CD4-positive, alpha-beta T cell treated with Interleukin-10 for 1 hour (primary cell): ENCODE data around the gene AIFM1.
"Not testable (repeated sequence)": the region's sequence is repeated elsewhere in the genome, so short reads cannot be mapped to it uniquely, and the experiment has no call there.

Experiments
- DNase-seq: peaks from one replicate; pipeline ENCODE4 v3.0.0-alpha.2; 2020

AIFM1 gene

DNA sequence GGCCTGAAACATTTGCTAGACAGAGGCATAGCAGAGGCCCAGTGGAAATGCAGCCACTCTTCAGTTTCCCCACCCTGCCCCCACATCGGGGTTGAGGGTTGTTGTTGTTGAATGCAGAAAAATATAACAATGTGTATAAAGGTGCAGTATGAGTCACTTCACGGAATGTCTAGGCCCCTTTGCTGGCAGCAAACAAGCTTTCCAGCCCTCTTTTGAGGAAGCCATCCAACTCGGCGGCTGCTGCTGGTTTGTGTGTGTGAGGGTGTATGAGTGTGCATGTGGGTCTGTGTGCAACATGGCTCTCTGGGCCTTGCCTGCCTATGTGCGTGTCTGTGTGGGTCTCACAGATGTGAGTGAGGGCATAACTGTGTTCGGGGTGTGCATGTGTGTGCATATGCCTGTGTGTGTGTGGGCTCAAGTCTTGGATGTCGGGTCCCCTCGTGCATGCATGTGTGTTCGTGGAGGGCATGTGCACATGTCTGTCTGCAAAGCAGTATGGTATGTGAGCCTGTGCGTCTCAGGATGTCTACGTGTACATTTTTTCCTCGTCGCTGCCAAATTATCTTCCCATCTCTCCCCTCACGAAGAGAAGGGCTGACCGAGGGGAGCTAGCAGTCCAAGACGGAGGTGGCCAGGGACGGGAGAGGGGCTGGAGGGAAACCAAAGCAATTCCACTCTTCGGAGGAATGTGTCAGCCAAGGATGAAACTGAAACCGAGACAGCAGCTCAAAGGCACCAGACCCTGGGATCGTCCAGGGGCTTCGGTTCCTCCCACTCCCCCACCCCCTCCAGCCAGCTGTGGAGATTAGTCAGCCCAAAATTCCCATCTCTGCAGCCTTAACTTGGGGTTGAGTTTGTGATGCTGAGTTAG is 47.0 kb downstream of the AIFM1 start:
- no peak for DNase-seq

DNA sequence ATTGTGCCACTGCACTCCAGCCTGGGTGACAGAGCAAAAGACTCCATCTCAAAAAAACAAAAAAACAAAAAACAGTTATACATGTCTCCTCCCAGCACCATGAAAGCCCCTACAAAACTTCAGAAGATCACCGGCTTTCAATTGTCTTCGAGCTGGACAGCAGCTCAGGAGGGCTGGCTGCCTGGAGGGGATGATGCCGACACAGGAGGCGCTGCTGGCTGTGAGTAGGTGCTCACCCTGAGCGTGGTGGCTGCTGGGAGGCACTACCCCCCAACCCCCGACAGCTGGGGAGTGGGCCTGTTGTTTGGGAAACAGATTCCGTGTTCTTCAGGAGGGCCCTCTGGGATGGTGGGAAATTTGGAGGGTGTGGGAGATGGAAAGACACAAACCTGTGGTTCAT is 48.5 kb downstream of the AIFM1 start:
- DNase-seq = no peak

DNA sequence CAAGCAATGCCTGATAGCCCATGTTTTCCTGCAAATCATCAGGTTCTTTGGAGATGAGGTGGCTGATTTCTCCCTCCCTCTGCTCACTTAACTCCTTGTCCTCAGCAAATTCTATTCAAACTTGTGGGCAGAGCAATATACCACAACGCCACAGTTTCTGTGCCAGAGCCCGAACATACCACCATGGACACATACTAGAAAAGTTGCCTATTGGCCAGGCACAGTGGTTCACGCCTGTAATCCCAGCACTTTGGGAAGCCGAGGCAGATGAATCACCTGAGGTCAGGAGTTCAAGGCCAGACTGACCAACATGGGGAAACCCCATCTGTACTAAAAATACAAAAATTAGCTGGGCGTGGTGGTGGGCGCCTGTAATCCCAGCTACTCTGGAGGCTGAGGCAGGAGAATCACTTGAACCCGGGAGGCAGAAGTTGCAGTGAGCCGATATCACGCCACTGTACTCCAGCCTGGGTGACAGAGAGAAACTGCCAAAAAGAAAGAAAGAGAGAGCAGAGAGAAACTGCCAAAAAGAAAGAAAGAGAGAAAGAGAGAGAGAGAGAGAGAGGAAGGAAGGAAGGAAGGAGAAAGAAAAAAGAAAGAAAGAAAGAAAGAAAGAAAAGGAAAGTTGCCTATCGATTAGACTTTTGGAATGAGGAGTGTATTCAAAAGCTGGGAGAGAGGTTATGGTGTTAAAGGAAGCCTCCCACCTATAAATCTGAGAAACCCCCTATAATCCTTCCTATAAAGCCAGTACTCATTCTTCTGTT is 50.3 kb downstream of the AIFM1 start:
- not testable (repeated sequence) for DNase-seq

DNA sequence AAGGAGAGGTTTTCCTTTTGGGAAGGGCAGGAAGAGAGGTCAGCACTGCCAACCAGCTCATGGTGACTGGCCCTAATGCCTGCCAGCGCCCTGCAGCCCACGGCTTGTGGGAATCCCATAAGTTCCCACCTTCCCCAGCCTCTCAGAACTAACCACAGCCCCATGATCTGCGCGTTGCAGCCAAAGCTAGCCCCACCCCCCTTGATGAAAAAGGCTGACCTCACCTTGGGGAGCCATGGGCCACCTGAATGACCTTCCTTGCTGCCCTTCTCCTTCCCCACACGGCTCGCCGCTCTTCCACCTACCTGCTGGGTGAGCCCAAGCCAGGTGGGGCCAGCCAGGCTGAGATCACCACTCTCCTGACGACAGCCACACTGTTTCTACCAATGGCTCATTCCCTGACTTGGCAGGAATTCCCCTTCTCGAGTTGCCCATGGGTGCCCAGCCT is 51.5 kb downstream of the AIFM1 start:
- no peak for DNase-seq

DNA sequence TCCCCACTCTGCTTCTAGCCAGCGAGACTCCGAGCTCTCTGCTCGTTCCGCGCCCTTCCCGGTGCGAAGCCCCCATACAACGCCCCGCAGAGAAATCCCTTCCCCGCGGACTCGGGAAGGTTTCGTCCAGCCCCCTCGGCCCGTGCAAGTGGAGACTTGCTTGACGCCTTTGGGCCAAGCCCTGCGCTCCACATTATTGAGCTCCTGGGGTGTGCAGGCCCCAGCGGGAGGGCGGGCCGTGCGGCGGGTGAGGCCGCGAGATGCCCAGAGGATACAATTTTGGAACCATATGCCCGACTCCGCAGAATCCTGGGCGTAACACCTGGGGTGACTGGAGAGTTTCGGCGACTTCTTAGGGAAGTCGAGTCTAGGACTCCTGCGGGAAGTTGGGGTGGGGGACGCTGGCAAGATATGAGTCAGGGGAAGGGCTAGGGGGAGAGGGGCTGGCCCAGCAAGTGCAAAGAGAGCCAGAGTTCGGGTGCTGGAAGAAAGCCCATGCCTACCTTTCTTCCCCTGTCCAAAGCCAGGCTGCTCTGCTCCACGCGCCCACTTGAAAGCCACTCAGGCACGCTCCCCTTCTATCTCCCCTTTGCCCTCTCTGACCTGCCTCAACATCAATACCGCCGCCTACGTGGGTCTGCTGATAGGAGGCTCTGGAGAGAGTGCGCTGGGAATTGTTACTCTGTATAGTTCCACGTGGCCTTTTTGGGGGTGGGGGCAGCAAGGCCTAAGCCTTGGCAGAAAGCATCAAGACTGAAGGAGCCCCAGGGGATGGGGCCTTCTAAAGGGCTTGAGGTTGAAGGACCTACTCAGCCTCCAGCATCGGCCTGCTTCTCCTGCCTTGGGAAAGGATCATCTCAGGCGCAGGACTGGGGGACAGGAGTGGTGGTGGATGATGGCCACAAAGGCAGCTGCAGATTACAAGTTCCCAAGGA is 54.2 kb downstream of the AIFM1 start:
- DNase-seq = no peak

DNA sequence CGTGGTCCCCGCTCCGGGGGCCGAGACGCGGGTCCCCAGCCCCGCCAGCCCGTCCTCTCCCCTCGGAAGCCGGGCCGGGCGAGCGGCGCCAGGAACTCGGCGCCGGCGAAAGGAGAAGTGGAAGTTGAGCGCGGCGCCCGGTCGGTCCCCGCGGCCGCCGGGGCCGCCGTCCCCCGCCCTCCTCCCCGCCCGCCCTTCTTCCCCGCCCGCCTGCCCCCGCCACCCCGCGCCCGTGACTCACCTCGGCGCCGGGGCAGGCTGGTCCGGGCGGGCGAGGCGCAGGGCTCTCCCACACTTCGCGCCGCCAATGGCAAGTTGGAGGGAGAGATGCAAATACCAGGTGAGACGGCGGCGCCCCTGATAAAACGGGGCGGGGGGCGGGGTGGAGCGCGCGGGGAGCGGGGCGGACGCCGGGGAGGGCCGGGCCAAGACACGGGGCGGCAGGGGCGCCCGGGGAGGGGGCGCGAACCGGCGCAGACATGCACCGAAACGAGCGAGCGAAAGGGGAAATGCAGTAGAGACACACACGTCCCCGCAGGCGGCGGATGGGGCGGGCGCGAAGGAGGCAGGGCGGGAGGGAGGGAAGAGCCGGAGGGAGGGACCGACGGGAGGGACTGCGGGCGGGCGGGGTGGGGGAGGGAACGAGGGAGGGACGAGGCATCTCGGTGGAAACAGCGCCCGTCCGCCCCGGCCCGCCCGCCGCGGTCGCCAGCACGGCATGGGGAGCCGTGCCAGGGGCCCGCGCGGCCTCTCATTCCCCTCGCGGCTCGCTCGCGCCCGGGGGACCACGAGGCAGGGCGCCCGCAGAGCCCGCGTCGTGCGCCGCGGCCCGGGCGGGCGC is 55.0 kb downstream of the AIFM1 start, which contains the start of gene ELF4:
Gene ELF4 (minus strand): TSS at position 119 of the 841 bp plus-strand sequence. CDS start 29,167 bp downstream, outside the sequence.
- DNase-seq = peak; percentile 65

DNA sequence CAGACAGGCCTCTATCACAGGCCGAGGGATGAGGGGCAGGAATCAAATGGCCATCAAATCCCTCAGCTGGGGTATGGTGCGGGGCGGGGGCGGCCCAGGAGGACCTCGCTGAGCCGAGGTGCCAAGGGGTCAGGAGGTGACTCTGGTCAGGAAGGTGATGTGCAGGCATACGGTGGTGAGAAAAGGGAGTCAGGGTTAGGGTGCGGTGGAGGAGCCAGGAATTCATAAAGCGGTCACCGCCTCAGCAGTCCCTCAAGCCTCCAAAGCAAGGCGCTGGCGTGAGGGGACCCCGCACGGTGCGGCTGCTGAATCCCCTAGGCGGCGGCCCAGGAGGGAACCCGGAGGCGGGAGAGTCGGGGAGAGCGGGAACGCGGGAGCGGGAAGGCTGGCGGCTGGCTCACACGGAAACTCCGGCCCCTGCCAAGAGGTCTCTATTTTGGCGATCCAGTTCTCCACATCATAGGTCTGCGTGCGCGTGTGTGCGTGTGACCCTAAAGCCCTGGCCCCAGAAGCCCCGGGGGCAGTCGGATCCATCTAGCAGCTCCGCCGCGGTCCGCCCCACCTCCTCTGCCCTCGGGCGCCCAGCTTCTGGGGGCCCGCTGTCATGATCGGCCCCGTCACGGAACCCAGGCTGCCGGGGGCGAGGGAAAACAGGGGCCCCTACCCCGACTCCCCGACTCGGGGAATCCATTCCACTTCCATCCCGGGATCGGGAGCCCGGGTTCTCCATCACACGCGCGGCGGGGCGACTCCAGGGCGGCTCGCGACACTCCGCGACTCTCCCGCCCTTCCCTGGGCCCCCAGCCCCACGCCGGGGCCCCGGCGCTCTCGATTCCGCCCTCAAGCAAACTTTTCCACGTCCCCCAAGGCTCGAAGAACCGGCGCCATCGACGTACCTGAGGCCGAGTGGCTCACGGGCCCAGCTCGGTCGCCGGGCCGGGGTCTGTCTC is 55.9 kb downstream of the AIFM1 start:
- no peak for DNase-seq

DNA sequence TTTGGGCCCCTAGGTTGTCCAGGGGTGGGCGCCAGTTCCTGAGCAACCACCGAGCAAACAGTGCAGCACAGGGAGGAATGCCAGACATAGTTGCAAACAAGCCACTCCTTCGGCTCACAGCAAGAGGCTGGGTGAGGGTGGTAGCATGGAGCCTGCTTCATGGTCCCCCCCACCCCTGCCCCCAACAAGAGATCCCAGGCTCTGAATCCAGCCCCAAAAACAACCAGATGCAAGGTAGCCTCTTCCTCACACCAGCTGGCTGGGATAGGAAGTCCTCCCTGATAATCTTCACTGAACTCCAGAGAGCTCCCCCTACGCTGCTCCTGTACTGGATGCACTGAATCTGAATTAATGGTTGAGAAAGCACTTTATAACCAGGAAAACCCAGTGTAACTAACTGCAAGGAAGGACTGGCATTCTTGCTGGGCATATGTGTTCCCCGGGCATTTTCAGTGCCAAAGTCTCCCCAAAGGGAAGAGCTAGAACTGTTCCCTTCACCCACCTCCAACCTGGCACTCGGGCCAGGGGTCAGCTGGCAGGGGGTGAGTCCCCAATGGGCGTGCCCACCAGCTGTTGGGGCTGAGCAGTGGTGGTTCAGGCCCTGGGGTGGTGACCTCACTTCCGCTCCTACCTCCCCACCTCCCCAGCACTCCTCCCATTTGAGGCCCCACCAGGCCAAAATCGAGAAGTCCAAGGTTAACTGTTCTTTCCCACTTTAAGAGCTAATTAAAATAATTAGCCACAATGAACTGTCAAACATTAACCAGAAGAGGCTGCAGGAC is 56.8 kb downstream of the AIFM1 start:
- DNase-seq = peak; percentile 52

DNA sequence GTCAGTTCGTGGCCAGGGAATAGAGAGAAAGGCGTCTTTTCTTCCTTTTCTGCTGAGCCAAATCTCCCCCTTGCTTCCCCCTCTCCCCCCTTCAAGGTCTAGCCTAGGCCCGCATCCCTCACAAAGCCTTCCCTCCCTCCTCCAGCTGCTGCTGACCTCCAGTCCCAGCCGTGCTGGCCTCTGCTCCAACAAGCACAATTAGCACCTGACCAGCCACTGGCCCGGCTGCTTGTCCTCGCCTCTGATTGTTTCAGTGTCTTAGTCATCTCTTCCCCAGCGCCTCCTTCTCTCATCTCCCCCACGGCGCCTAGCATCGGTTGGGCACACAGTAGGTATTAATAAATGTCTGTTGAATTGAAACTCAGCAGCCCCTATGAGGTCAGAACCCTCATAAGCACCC is 59.6 kb downstream of the AIFM1 start:
- DNase-seq = no peak

DNA sequence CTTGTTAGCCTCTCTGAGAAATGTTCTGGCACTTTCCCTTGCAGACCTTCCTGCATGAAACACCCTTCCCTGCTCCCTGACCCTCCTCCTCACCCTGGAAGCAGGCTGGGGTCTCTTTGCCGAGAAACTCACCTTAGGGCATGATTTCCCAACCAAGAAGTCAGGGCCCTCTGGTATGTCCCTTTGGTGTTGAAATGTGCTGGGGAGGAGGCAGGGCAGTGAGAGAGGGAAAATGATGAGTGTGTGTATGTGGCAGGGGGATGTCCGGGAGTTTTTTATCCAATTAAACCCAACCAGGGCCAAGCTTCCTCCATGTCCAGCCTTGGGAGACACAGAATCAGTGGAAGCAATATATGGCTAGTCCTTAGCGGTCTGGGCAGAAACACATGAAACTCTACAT is 60.4 kb downstream of the AIFM1 start:
- no peak for DNase-seq

DNA sequence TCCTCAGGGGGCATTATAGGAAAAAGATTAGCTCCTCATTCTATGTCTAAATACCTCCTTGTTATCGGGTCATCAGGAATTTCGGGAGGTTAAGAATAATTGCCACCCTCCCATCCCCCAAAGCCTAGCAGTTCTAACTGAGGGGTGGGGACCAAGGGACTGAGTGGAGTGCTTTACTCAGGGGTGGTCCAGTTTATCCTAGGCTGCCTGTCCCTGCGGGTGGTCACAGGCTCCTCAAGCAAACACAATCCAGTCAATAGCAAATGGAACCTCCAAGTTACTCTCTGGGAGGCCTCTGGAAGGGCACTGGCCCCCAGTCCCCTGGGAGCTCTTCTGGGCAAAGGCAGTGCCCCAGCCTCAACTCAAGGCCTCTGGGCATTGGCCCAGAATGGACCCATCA is 62.0 kb downstream of the AIFM1 start:
- no peak for DNase-seq

DNA sequence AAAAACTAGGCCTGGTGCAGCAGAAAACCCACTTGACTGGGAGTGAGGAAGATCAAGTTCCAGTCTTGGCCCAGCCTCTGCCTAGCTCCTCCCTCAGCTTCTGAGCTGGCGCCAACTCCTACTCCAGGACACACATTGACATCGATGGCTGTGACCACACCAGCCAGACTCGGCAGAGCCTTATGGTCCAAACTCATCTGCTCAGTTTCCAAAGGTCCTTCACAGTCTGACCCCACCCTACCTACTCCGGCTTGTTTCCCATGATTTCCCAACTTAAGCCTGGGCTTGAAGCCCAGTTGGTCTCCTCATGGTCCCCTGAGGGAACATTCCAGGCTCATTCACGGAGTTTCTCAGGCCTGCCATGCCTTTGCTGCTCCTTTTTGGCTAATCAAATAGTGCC is 65.5 kb downstream of the AIFM1 start:
- DNase-seq = no peak

DNA sequence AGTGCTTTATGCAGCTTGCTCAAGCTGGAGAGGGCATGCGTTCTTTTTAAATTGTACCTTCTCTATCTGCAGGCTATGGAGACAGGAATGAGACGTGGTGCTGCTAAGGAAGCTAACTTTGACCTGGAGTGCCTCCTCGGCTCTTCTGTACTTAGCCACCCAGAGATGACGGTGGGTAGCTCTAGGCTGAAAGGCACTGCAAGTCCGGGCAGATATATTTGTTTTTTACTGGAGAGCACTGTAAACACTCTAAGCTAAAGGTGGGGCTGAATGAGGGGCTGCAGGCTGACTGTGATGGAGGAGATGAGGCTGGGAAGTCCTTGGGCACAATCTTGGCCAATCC is 67.5 kb downstream of the AIFM1 start:
- DNase-seq = no peak

DNA sequence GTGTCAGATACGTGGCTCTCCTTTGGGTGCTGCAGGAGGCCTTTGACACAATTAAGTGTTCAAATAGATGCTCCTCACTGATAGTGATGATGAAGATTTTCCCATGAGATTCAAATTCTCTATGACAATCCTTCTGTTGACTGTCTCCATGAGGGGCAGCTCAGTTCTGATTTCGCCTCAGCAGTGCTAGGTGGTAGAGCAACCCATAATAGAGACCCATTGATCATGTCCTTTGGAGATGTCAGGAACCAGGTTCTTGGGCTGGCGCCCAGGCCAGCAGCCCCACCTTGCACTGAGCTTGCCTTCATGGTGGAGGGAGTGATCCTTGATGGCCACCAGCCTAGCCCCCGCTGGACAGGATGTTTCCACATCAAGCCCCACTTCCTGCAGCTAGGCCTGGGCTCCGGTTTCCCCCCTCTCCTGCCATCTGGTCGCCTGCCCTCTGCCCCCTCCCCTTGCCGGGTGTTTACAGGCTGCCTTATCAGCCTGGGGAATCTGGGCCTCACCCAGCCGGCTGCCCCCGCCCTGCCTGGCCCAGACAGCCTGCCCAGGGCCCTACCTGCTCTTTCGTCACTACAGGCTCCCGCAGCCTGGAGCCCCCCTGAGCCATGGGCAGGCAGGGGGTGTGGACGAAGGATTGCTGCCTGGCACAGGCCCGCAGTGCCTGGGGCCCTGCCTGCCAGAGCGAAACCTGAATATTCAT is 68.0 kb downstream of the AIFM1 start:
- peak; percentile 45 for DNase-seq

DNA sequence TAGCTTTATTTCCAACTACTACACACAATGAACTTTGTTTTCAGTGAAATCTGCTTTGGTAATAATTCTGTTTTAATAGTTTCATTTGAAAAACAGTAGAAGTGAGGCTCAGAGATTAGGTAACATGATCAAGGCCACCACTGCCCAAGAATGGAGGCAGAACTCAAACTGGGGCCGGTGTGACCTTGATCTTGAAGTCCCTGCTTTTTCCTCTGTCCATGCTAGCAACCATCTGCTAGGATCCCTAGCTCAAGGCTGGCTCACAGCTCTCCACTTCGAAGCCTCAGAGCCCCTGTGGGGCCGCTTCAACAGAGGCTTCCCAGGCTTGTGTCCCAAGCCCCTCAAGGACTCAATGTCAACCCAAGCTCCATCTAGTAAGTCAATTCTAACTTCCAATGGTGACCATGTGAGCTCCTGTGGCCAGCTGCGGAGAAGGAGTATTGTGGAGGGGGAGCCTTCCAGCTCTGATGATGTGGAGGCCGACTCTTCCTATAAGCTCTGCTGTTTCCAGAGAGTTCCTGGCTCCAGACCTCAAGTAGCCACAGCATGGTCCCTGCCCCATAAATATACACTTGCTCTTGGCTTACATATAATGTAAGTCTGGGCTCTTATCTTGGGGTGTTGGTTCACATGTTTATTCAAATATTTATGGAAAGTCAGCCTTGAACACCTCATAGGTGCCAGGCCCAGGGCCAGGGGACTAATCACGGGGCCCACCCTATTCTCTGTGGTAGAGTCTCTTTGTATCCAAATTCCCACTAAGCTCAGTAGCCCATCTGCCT is 70.2 kb downstream of the AIFM1 start:
- DNase-seq = no peak

DNA sequence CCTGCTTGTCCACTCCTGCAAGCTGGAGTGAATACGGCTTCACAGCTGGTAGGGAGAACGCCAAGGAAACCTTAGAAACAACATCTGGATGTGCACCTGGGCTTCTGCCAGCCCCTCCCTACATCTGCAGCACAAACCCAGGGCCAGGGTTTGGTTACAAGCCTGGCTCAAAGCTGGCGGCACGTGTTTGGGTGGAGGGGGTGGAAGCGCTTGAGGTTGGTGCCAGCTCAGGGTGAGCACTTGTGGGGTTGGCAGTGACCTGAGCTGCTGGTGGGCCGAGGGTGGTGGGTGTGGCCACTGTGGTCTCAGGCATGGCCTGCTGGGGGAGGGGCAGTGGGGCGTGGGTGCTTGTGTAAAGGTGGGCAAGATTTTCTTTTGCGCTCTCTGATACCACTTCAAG is 70.9 kb downstream of the AIFM1 start:
- DNase-seq = no peak

DNA sequence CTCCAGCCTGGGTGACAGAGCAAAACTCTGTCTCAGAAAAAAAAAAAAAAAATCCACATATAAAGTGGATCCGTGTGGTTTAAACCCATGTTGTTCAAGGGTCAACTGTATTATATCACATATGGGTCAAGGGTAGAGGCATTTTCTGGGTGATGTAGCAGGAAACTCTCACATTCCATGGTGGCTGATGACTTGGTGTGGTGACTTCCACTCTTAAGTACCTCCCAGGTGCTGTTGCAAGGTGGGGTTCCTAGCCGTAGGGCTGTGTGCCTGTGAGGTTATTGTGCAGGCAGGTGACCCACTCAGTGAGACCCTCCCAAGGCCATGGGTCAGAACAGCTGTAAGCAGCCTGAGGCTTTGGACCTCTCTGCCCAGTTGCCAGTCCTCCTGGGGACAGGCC is 72.4 kb downstream of the AIFM1 start:
- no peak for DNase-seq

DNA sequence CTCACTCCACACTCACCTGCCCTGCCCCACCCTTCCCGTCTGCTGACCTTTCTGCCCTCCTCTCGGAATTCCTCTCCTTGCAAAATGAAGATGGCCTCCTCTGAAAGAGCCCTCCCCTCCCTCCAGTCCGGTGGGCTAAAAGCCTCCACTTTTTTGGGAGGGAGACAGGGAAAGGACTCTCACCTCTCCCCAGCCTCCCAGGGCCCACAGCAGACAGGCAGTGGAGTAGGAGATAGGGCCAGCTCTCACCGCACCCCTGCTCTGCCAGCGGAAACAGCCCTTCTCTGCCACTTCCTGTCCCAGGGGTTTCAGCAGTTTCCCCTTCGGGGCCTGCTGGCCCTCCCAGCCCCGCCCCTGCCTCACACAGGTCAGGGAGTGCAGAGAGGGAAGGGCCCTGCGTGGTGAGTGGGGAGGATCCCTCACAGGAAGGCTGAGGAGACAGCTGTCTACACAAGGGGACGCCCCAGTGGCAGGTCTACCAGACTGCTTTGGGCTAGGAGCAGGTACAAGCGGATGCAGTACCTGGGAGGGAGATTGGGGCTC is 73.6 kb downstream of the AIFM1 start:
- DNase-seq = peak; percentile 91
